GM19035 (cell line): ENCODE measurements around the gene DFFA.
"Not testable (repeated sequence)": the region's sequence is repeated elsewhere in the genome, so short reads cannot be mapped to it uniquely, and the experiment has no call there.

Source experiments
- ATAC-seq: cut with Tn5 transposase; IDR thresholded peaks from one replicate; pipeline ENCODE4 v1.9.1; 2021; ENCODE audit not compliant: unreplicated experiment

DFFA gene

DNA sequence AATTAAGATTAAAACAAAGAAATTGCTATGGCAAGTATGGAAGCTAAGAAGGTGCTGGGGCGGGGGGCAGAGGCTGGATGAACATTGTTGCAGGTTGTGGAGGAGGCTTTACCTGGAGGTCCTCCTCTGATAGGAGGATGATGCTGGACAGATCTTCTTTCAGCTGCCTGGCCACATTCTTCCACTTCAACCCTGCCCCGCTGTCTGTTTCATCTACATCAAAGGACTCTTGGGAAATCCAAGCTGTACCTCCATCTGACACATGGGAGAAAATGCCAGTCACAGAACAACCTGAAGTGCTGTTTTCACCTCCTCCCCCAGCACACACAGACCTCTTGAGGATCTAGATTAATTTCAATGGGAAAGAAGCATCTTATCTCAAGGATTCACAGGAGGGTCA, 5.3 kb downstream of the DFFA start:
- ATAC-seq, result no peak

DNA sequence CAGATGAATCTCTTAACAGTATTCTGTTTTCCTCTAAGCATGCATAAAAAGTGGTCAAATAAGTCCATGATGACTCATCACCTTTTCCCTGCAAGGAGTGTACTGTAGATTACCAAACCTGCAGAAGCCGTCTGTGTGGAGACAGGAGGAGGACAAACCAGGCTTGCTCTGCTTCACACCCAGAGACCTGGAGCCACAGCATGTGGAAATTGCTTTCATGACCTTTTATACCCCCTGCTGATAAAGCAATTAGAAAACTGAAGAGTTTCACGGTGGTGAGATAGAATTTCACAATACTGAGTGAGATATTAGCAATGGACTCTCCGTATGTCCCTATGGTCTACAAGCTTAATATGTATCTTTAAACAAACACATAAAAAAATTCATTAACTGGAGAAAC, 13.1 kb downstream of the DFFA start:
- no peak for ATAC-seq

DNA sequence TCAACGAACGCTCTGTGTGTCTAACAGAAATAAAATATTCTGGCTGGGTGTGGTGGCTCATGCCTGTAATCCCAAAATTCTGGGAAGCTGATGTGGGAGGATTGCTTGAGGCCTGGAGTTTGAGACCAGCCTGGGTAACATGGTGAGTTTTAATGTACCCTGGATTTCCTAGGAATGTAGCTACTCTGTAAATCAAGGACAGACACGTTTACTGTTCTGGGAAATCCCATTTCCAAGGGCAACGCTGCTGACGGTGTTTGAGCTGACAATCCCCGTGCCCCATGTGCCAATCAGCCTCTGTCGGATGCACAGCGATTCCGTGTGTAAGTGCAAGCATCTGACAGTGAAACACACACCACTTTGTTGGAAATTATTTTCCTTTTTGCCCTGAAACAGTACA, 14.5 kb downstream of the DFFA start:
- no peak for ATAC-seq

DNA sequence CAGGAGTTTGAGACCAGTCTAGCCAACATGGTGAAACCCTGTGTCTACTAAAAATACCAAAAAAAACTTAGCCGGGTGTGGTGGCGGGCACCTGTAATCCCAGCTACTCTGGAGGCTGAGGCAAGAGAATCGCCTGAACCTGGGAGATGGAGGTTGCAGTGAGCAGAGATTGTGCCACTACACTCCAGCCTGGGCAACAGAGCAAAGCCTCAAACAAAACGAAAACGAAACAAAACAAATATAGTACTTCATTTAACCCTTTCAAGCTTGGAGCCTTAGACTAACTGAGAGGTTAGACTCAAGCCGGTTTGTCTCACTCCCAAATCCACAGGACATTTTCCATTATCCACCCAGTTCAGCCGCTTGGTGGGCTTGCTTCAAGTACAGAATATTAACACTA, 14.9 kb downstream of the DFFA start:
- ATAC-seq, result not testable (repeated sequence)

DNA sequence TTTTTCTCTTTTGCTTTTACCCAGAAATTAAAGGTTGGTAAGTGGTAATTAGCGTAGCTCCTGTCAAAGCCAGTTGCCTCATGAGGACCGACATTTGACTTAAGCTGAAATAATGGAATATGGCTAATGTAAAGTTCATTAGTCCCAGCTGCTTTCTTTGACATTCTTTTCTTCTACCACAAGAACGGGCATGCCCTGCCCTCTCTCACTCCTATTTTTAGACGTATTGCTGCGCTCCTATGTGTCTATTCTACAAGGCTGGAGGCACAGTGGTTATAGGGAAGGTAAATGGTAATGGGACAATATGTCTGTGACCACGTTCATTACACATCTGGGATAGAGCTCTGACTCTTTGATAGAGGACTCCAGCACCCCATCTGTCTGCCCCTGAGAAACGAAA, 15.7 kb downstream of the DFFA start:
- ATAC-seq, result no peak

DNA sequence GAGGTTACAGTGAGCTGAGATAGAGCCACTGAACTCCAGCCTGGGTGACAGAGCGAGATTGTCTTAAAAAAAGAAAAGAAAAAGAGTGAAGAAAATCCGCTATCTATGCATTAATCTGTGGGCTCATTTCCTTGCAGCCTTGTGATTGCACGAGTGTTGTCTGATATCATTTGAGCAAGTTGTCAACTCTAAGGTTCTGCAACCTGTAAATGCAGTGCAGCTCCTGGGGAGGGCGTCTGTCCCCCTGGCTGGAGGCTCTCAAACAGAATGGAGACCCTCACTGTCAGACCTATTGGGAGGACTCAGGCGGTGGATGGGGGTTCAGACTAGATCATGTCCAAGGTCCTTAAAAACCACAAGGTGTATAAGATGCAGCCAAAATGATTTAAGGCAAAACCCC, 16.3 kb downstream of the DFFA start:
- ATAC-seq, result no peak

DNA sequence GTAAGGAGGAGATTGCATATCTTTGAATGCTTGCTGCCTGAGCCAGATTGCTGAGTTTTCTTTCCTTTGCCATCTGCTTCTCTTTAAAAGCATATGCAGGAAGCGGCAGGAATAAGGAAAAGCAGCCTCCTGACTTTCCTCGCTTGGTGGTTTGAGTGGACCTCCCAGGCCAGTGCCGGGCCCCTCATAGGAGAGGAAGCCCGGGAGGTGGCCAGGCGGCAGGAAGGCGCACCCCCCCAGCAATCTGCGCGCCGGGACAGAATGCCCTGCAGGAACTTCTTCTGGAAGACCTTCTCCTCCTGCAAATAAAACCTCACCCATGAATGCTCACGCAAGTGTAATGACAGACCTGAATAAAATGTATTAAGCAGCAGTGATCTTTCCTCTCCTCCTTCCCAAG, 21.0 kb downstream of the DFFA start:
- ATAC-seq, result no peak

DNA sequence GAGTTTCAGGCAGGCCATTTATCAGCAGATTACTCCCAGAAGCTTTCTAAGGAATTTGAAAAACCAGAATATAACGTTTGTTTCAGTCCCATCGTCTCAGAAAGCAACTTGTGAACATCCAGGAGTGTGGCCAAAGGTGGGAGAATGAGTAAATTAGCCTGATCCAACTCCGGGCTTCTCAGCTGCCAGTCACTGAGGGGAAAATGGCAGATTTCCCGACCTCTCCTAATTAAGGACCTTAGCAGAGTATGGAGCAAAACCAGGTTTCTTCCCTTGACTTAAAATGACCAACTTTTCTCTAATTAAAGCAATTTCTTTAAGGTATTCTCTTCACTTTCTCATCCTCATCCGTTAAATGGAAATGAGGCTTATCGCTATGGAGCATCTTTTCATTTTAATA, 21.5 kb downstream of the DFFA start:
- ATAC-seq, result no peak

DNA sequence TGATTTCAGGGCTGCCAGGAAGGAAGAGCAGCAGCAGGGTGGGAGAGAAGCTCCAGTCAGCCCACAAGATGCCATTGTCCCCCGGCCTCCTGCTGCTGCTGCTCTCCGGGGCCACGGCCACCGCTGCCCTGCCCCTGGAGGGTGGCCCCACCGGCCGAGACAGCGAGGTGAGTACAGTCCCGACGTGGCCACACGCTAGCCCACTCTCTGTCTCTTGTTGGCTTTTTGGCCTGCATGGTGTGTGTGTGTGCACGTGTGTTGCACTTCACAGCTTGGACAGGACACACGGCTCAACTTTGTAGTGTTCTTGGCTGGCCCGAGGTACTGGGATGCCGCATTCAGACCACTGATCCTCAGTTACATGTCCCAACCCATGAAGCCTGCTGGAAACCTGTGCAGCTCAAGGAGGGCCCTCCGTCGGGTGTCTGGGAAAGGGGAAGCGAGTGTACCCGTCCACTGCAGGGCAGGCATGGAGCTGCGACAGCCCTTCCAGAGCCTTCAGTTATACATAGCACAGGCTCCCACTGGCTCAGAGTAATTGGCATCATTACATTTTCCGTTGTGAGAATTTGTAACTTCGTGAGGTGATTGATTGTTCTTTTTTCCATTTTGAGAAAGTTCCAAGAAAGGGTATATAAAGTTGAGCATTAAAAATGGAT, 22.0 kb downstream of the DFFA start:
- no peak for ATAC-seq

DNA sequence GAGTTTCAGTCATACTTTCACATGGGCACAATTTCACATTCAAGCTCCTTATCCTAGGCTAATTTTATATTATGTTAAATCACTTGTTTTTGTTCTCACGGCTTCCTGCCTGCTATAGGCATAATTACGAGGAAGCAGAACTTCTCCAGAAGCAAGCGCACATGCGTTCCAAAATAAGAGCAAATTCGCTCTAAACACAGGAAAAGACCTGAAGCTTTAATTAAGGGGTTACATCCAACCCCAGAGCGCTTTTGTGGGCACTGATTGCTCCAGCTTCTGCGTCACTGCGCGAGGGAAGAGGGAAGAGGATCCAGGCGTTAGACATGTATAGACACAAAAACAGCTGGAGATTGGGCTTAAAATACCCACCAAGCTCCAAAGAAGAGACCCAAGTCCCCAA, 22.6 kb downstream of the DFFA start, which contains the start of gene CORT:
CORT (plus strand) TSS at position 281 of the 400 bp plus-strand sequence. CDS start 193 bp downstream, outside the sequence.
- ATAC-seq, result no peak

DNA sequence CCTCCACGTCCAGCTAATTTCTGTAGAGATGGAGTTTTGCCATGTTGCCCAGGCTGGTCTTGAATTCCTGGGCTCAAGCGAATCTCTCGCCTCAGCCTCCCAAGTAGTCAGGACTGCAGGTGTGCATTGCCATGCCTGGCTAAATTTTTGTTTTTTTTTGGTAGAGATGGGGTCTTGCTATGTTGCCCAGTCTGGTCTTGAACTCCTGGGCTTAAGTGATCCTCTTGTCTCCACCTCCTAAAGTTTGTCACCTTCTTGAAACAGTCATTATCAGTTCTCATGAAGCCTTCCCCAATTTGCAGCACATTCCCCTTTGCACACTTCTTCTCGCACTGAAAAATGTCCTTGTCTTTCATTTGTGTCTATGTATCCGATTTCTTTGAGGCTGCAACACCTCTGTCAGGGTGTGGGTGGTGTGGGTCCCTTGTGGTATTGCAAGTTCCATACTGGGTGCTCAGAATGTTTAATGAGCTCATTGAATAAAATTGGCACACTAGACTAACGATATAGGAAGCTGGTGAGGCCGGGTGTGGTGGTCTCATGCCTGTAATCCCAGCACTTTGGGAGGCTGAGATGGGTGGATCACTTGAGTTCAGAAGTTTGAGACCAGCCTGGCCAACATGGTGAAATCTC, 25.4 kb downstream of the DFFA start:
- no peak for ATAC-seq

DNA sequence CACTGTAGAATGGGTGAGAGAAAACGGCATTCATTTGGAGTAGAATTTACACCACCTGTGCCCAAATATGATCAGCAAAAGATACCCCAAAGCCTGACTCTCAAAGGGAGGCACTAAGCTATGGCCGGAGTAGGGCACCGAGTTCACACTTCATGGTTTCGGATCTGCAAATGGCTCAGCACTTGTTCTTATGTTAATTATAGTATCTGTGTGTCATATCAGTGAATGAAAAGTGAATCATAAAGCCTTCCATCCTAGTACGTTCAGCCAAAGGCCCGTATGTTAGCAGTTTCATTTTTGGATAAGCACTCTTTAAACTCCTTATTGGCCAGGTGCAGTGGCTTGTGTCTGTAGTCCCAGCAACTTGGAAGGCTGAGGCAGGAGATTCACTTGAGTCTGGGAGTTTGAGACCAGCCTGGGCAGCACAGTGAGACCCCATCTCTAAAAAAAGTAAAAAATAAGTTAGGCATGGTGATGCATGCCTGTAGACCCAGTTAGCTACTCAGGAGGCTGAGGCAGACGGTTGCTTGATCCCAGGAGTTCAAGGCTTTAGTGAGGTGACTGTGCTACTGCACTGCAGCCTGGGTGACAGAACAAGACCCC, 27.4 kb downstream of the DFFA start:
- ATAC-seq, result no peak

DNA sequence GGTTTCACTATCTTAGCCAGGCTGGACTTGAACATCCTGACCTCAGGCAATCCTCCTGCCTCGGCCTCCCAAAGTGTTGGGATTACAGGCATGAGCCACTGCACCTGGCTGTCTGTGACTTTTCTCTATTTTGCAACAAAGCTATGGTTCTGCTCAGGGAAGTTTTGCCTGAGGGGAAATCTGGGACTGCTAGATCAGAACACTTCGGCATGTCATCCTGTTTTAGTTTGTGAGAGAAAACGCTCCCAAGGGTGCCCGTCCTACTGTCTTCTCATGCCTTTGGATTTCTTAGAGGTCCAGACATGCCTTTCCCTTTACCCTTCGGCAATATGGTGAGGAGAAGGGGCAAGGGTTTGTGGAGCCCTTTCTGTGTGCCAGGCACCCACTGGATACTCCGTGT, 28.1 kb downstream of the DFFA start:
- no peak for ATAC-seq

DNA sequence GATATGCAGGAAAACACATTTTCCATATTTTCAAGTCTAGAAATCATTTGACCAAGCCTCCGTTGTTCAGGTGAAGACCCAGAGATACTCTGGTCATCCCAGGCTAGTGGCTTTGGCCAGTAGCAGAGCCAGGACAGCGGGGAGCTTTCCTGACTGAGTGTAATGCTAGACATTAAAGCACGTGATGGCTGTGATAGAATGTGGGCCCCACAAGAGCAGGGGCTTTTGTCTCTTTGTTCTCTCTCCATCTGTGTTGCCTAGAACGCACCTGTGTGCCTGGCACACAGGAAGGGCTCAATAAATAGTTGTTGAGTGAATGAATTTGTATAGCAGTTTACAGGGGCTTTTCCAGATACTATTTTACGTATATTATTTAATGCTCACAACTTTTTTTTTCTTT, 31.5 kb downstream of the DFFA start:
- ATAC-seq, result no peak

DNA sequence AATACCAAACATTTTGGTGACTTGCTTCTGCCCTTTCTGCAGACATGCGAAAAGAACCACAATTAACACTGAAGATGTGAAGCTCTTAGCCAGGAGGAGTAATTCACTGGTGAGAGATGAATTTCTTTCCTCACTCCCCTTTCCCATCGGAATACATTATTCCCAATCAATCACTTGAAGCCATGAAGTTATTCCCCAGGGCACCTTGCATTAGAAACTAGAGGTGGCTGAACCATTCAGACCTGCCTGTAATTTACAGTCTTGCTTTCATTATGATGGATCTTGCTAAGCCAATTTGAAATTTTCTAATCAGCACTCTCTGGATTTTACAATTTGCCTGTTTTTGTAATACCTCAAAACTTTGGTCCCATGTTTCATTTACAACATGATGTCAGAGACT, 32.0 kb downstream of the DFFA start:
- ATAC-seq, result no peak

DNA sequence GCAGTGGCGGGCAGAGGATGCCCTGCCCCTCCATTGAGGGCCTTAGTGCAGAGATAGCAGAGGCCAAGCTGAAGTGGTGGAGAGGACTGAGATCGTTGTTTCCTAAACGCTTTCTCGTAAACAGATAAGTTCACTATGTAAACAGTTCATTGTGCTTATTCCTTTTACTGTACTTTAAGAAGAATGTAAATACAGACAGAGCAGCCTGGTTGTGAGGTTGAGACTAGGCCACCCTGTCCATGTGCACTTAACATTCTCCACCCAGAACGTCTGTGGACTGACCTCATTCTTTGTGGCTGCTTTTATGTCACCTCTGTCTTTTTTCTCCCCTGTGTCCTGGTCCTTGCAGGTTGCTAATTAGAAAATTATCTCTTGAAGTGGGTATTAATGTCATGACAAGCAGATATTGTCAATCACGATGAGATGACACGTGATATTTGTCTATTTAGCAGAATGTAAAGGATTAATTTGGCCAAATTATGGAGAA, 33.6 kb downstream of the DFFA start:
- no peak for ATAC-seq

DNA sequence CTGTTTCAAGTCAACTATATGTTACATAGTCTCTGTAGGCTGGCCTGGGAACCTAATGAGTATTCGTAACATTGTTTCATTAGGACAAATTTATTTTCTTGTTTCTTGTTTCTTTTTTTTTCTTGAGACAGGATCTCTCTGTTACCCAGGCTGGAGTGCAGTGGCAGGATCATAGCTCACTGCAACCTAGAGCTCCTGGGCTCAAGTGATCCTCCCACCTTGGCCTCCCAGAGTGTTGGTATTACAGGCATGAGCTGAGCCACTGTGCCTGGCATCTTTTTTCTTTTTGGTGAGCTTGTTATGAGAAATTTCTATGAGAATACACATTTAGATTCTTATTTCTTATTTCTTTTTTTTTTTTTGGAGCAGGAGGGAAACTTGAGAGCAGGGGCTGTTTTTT, 35.3 kb downstream of the DFFA start:
- no peak for ATAC-seq

DNA sequence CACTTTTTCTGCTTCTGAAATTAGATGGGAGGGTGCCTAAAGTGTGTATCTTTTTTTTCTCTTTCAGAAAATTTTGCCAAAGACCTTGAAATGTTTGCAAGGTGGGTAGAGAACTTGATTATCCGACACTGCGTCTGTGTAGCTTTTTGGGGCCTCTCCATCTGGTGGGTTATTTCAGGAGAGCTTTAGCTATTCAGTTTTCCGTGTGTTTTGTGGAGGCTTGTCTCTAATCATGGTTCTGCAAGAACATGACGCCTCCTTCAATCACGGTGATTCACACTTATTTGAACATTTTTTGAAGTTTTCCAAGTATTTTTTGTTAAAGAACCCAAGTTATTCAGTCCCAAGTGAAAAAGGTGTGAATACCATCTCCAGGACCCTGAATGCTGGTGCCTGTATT, 37.7 kb downstream of the DFFA start:
- no peak for ATAC-seq

DNA sequence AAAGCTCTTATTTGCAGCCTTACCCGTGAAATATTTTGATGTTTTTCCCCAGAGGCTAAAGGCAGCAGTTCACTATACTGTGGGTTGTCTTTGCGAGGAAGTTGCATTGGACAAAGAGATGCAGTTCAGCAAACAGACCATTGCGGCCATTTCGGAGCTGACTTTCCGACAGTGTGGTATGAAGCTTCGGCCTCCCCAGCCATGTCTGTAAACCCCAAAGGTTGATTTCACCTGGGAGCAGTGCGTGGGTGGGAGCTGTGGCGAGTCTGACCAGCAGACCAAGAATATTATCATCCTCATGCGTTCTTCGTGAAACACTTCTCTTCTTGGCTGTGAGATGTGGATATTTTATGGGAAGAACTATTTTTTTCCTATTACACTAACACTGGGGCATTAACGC, 38.5 kb downstream of the DFFA start:
- no peak for ATAC-seq

DNA sequence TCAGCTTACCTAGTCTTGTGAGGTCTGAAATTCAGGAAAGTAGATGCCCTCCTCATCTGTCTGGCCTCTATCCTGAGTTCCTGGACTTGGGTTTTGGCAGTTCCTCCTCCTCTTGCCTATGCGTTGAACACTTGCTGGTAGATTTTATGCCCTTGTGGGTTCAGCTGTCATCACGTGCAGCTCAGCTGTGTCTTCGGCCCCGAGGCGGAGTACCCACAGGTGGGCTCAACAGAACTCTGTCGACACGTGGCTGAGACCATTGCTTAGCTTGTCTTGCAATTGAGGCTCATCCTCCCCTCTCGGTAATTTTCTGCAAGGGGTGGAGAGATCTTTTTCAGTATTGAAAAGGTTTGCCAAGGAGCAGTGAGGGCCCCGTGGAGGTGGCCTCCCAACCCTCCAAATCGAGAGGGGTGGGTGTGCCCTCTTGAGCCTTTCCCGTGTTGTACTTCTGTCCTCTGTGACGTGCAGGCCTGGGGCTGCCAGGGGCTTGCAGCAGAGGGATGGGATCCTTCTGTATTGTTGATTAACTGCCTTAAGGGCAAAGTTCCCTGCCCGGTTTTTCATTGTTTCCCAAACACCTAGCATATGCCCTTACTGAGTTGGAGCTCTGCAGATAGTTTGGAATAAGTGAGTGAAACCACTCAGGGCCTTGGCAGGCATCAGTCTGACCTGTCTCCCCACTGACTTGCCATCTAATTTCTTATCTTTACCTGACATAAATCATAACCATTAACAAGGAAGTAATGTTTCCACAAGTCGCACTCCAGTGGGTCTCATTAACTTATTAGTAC, 39.2 kb downstream of the DFFA start:
- no peak for ATAC-seq

DNA sequence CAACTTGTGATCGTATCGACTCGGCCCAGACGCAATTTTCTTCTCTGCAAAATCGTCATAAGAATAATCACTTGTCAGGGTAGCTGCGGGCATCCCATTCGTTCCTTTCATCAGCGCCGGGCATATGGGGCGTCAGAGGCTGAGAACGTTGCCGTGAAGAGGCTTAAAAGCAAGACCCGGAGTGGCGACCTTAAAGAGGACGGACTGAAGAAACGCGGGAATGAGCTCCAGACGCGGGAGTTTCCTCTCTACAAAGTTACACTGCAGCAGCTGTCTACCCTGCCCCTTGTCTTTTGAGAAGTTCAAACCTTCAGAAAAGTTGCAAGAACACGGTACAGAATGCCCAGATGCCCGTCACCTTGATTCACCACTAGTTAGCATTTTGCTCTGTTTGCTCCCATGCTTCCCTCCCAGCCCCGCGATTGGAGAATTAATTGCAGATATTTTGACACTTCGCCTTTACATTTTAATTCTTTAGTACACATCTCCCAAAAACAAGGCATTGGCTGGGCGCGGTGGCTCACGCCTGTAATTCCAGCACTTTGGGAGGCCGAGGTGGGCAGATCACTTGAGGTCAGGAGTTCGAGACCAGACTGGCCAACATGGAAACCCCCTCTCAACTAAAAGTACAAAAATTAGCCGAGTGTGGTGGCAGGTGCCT, 41.1 kb downstream of the DFFA start:
- ATAC-seq, result no peak
